Measurements from ENCODE around the gene ERGIC3.
A peak's percentile ranks its signal among the peaks of the same experiment; 100 is the strongest.
"Not testable (repeated sequence)": the region's sequence is repeated elsewhere in the genome, so short reads cannot be mapped to it uniquely, and the experiment has no call there.

ERGIC3 gene

DNA sequence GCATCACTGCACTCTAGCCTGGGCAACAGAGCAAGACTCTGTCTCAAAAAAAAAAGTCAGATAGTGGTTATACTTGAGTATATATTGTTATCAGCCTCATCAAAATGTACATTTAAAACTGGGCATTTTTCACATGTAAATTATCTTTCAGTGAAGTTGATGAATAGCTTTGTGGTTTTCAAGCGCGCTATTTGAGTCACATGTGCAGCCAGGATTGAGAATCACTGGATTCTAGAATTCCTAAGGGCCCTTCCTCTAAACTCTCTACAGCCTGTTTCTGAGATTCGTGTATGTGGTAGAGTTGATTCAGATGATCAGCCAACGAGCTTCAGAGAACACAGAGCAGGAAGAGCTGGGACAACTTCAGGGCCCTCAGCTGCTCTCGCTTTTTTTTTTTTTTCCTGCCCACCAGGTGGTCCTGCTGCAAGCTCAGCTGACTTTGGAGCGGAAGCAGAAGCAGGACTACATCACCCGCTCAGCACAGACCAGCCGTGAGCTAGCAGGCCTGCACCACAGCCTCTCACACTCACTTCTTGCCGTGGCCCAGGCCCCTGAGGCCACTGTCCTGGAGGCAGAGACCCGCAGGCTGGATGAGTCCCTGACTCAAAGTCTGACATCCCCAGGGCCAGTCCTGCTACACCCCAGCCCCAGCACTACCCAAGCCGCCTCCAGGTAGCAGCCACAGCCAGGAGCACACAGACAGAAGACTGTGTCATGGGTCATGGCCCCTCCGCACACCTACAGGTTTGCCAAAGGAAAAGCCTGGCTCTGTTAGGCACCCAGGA, 30.7 kb upstream of the ERGIC3 start:
- no peak for DNase-seq (ENCODE audit: low read depth)
- TF ChIP-seq, protein P1, sequence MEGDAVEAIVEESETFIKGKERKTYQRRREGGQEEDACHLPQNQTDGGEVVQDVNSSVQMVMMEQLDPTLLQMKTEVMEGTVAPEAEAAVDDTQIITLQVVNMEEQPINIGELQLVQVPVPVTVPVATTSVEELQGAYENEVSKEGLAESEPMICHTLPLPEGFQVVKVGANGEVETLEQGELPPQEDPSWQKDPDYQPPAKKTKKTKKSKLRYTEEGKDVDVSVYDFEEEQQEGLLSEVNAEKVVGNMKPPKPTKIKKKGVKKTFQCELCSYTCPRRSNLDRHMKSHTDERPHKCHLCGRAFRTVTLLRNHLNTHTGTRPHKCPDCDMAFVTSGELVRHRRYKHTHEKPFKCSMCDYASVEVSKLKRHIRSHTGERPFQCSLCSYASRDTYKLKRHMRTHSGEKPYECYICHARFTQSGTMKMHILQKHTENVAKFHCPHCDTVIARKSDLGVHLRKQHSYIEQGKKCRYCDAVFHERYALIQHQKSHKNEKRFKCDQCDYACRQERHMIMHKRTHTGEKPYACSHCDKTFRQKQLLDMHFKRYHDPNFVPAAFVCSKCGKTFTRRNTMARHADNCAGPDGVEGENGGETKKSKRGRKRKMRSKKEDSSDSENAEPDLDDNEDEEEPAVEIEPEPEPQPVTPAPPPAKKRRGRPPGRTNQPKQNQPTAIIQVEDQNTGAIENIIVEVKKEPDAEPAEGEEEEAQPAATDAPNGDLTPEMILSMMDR (conservative IDR thresholded peaks at IDR 0.05; ENCODE audit: low read length) = no peak
- H3K4me3 ChIP-seq (ENCODE audit: low read length) = no peak overlapping the region

DNA sequence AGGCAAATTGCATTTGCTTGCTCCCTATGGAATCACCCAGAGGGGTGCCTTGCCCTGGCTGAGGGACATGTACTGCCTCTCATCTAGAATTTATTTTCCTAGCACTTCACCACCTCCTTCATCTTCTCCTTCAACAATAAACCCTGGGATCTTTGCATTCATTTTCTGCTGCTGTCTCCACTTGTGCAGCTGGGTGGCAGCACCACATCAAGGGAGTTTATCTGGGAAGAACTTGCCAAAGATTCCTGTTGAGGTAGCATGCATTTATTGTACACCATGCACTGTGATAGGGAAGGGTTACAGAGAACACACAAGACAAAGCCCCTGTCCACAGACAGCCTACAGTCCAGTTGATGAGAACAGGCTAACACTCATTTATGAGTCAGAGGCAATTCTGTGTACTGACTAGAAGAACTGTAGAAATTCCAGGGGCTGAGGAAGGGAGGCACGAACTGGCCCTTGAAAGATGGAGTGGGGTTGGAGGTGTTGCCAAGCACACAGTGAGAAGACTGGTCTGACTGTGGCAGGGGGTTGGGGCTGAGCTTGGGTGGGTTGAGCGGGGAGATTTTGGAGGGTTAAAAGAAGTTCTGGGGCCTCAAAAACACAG, 30.0 kb upstream of the ERGIC3 start:
- peak; percentile 42 for DNase-seq (ENCODE audit: low read depth)
- TF ChIP-seq, protein P1 (conservative IDR thresholded peaks at IDR 0.05; ENCODE audit: low read length) = peak; percentile 70
- H3K4me3 ChIP-seq (ENCODE audit: low read length) = no peak overlapping the region

DNA sequence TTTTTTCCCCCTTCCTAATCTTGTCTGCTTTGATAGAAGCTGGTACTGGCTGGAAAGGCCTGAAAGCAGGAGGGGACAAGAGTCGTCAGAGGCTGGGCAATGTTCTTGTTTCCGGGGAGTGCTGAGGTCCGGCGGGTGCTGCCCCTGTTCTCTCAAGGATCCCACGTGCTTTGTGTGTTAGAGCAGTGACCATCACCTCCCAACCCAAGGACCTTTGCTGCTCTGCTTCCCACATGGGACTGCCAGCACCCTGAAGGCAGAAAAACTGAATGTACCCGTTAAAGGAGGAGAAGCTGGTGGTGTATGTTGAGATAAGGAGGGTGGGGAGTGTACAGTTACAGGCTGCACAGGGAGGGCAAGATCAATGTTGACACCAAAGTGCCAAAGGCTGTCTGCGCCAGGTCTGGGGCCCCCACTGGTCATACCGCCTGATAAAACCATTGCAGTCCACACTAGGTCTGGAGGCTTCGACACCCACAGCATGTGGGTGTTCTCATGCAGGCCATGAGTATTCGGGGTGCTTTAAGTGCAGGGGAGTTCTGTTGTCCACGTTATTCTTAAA, 27.4 kb upstream of the ERGIC3 start:
- H3K4me3 ChIP-seq (ENCODE audit: low read length) = no peak overlapping the region
- DNase-seq (ENCODE audit: low read depth) = no peak
- TF ChIP-seq, protein P1 (conservative IDR thresholded peaks at IDR 0.05; ENCODE audit: low read length) = no peak

DNA sequence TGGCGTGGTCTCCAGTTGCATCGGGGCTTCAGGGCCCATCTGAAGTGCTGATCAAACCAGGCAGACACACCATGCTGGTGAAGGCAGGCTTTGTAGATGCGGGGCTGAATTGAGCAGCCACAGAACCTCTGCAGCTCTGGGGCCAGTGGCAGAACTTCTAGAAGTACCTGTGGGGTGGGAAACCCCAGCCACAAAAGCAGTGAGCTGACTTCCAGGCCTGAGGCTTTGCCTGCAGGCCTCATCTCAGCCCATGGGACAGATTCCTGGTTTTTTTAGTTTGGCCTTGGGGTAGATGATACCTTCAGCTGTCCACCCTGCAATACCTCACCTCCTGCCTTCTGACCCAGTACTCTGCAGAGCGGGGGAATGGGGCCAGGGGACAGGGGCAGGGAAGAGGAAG, 26.5 kb upstream of the ERGIC3 start:
- no peak for DNase-seq (ENCODE audit: low read depth)
- TF ChIP-seq, protein P1 (conservative IDR thresholded peaks at IDR 0.05; ENCODE audit: low read length) = no peak
- no peak overlapping the region for H3K4me3 ChIP-seq (ENCODE audit: low read length)

GRCh38 chr20:35515949-35516645, 25.8 kb upstream of the ERGIC3 start:
- TF ChIP-seq, protein P1 (conservative IDR thresholded peaks at IDR 0.05; ENCODE audit: low read length) = no peak
- peak; percentile 72 for DNase-seq (ENCODE audit: low read depth)
- no peak overlapping the region for H3K4me3 ChIP-seq (ENCODE audit: low read length)

GRCh38 chr20:35517125-35517524, 24.8 kb upstream of the ERGIC3 start:
- TF ChIP-seq, protein P1 (conservative IDR thresholded peaks at IDR 0.05; ENCODE audit: low read length) = no peak
- DNase-seq (ENCODE audit: low read depth) = no peak

DNA sequence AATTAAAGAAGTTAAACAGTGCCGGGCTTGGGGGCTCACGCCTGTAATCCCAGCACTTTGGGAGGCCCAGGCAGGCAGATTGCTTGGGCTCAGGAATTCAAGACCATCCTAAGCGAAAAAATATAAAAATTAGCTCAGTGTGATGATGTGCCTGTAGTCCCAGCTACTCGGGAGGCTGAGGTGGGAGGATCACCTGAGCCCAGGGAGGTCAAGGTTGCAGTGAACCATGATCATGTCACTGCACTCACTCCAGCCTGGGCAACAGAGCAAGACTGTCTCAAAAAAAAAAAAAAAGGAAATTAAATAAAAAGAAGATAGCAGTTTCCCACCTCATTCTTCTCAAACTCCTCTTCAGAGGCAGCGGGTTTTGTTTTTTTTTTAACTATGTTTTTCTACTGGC, 24.1 kb upstream of the ERGIC3 start:
- H3K4me3 ChIP-seq (ENCODE audit: low read length); DNase-seq (ENCODE audit: low read depth): not testable (repeated sequence)

More at GRCh38 chr20:35517125-35517524, 24.8 kb upstream of the ERGIC3 start:
- H3K4me3 ChIP-seq (ENCODE audit: low read length) = no peak overlapping the region
